Skin of body (tissue), 2 donors: ENCODE results near the gene CXCL10. TPM values are rescaled to one million over a fixed set of nuclear protein-coding genes. Genes with fewer than 3 reads are reported as not detected.
"Not testable (repeated sequence)": the region's sequence is repeated elsewhere in the genome, so short reads cannot be mapped to it uniquely, and the experiment has no call there.

Experiments
- DNase-seq: peaks from one replicate; lab custom pipeline; 2025; lab: John Stamatoyannopoulos, UW
- total RNA-seq: library from RNA; depleted of rRNA; stranded (reverse); fragments of >200 nt; gene quantifications from one replicate; pipeline ENCODE4 v1.2.3, GENCODE V29; 2014

Gene CXCL10
- 1.7 TPM for total RNA-seq

DNA sequence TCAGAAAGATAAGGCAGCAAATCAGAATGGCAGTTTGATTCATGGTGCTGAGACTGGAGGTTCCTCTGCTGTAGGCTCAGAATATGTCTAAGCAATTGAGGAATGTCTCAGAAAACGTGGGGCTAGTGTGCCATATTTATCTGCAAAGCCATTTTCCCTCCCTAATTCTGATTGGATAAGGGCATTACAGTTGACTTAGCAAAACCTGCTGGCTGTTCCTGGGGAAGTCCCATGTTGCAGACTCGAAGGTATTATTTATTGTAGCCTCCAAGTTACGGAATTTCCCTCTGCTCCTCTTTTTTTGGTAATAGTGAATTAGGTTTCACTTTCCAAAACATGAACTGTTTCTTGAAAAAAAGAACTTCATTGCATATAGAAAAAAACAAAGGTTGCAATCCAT, at the start of gene CXCL10:
CXCL10 (minus strand) TSS at position 109 of the 400 bp plus-strand sequence; CDS start at position 43, 66 bp downstream.
- no peak for DNase-seq

DNA sequence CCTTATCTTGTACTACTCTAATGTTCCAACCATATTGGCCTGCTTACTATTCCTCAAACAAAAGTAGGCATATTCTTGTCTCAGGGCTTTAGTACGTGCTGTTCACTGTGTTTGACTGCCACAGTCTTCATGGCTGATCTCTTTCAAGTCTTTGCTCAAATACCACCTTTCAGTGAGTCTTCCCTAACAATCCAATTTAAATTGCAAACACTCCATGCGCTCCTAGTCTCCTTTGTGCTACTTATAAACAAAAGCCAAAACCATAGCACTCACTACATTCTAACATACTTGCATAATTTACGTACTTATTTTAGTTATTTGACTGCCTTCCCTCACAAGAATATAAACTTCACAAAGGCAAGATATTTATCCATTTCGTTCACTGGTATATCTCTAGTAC, 49.5 kb upstream of the CXCL10 start:
- no peak for DNase-seq

DNA sequence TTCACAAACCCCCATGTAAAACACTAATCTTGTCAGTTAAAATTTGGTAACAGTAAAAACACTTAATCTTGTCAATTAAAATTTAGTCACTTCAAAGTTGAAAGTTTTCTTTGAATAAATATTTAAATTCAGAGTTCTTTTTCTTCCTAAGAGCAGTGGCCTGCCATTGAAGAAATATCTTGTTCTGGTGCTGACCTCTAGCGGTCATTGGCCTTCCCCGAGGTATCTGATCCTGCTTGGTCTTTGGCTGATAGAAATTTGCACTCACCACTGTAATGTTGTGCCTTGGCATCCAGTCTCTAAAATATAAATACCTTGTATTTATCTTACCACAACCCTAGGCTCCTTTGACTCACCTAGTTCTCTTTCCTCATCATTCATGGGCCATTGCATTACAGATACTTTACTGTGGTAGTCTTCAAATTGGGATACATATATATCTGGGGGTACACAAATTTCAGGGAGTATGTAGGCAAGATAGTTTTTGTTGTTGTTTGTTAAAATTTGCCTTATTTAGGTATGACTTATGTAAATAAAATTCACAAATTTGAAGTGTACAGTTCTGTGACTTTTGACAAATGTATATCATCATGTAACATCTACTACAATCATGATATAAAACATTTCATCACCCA, 44.5 kb upstream of the CXCL10 start:
- DNase-seq = peak; percentile 59

DNA sequence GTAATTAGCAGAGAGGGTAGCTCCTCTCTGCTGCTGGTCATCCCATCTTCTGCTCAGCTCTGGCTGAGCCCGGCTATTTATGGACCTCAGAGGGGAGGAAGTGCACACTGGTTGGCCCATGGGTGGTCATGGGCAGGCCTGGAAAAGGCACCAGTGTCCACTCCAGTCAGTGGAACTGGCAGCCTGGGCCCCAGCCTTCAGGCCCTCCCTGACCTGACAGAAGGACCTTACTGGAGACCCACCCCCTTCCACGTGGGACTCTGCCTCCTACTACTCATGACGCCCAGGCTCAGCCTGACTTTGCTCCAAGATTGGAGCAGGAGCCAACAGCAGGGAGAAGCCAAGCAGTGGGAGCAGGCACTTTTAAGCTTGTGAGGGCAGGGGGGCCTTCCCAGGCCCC, 43.2 kb upstream of the CXCL10 start:
- DNase-seq = no peak

DNA sequence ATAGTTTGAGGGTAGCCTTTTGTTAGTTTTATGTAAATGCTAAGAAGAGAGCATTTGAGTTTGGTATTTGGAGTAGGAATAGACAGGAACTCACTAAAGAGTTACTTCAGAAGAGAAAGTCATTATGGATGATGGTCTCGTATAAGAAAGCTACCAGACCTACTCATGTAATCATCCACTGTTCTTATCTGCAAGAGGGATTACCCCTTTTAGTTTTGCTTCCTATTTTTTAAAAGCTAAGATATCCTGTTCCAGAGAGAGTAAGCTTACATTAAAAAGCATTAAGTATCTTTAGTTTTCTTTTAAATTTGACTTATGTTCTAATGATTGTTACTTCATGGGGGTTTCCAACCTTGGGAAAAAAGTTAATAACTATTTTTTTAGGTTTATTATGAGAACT, 38.7 kb upstream of the CXCL10 start:
- DNase-seq = no peak

DNA sequence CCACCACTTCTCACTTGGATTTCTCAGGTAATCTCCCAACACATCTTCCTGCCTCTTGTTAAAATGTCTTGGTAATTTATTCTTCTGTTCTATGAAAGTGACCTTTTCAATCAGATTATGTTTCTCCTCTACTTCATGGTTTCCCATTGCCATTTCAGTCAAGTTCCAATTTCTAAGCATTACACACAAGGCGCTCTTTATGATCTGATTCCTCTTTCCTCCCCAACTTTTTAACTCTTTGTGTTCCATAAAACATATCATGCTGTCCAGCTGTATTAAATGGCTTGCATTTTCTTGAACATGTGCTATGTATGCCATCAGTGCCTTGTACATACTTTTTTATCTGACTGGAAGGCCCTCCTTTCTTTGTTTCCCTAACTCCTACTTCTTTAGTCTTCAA, 38.1 kb upstream of the CXCL10 start:
- no peak for DNase-seq

DNA sequence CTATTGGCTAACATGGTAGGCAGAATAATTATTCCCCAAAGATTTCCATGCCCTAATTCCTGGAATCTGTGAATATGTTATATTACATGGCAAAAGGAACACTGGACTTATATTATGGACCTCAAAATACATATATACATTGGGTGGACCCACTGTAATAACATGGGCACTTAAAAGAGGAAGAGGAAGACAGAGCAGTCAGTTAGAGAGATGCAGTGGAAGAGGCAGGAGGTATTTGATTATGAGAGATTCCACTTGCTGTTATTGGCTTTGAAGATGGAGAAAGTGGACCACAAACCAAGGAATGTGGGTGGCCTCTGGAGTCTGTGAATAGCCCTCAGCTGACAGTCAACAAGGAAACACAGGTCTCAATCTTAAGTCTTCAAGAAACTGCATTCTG, 37.2 kb upstream of the CXCL10 start:
- no peak for DNase-seq

DNA sequence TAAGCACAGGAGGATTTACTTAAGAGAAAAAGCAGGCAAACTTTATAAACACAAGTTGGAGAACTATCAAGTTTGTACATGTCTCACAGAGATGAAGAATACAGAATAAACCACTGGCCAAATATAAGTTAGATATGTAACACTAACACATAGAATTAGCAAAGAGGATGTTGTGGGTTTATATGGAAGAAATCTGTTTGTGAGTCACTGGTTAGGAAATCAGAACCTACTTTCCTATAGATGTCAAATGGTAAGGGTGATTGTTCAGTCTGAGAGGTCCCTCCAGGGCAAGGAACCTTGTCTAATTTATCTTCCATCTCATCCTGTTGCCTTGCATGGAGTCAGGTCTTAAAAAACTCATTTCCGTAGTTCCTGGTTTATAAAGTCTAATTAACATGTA, 36.5 kb upstream of the CXCL10 start:
- DNase-seq = no peak

DNA sequence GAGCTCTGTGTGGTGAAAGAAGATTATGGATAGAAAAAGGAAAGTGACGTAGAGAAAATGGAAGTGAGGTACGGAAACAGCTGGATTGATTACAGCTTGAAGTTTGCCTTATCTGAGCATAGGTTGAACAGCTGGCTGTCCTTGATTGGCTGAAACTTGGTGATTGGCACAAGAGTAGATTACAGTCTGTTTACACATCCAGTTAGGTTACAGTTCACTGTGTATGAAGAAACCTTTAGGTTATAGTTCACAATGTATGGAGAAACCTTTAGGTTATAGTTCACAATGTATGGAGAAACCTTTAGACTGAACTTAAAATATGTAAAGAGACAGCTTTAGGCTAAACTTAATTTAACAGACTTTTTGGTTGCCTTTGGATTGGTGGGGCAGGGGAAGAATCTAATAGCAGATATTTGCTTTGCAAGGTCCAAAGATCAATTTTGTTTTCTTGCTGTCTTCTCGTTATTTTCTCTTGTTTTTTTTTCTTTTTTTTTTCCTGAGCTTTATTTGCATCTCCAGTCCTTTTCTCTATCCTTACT, 35.7 kb upstream of the CXCL10 start:
- no peak for DNase-seq

DNA sequence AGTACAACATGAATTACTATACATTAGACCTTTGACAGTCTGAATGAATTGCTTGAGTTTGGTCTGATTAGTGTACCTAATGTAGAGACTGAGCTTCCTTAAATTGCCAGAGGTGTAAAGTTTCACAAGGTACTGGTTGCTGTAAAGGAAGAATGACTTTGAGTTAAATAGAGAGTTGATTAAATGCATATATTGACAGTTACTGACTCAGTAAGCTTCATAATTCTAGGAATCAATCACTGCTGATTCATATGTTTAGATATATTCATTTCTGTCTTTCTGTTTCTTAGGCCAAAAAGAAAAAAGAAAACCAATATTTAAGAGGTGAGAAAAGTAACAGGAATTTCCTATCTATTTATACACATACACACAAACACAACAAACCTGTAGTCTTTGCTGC, 35.0 kb upstream of the CXCL10 start:
- DNase-seq = no peak

DNA sequence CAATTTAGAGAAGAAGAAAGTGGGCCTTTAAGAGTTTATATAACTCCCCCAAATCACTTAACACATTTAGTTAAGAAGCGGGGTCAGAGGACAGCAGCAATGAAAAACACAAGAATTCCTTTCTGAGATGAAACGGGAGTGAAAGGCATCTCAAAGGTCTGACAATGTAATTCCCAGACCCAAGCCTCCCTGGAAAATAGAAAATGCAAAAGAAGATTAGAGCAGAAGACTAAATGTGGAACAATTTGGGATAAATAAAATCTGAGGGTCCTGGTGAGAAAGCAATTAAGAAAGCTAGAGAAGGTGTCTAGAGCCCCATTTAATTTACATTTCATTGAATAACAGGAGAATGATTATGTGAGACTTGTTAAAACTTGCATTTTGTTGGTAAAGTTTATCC, 32.1 kb upstream of the CXCL10 start:
- DNase-seq = no peak

DNA sequence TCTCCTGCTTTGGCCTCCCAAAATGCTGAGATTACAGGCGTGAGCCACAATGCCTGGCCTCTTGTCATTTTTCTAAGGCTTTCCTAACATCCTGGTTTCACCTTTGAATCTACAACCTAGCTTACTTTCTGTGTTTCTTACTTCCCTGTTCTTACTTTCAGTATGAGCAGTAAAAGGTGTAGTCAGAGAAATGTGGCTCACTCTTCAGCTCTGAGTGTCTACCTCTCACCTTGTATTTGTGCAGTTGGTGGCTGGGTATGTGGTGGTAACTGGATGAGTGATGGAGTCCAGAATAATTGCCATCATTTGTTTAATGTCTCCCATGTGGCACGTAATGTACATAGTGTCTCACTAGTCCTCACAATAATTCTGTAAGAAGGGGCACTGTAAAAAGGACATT, 31.7 kb upstream of the CXCL10 start:
- DNase-seq = no peak

DNA sequence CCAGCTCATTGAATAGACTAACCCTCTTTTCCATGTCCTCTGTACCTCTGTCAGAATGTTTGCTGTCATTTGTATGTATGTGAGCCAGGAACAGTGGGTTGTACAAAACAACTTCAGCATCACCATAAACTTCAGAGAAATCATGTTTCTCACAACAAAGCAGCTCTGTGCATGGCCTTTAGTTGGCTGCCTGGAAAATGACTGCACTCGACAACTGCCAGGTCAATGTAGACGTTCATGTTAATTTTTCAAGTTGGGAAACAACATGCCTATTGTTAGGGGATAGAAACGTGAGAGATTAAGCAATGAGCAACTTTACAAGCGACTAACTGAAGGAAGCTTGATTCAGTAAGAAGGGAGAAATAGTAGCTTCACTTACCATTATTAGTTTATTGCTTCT, 30.4 kb upstream of the CXCL10 start:
- no peak for DNase-seq

DNA sequence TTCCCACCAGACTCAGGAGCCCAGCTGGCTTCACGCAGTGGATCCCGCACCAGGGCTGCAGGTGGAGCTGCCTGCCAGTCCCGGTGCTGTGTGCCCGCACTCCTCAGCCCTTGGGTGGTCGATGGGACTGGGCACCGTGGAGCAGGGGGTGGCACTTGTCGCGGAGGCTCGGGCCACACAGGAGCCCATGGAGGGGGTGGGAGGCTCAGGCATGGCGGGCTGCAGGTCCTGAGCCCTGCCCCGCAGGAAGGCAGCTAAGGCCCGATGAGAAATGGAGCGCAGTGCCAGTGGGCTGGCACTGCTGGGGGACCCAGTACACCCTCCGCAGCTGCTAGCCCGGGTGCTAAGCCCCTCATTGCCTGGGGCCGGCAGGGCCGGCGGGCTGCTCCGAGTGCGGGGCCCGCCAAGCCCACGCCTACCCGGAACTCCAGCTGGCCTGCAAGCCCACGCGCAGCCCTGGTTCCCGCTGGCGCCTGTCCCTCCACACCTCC, 27.3 kb upstream of the CXCL10 start:
- not testable (repeated sequence) for DNase-seq

DNA sequence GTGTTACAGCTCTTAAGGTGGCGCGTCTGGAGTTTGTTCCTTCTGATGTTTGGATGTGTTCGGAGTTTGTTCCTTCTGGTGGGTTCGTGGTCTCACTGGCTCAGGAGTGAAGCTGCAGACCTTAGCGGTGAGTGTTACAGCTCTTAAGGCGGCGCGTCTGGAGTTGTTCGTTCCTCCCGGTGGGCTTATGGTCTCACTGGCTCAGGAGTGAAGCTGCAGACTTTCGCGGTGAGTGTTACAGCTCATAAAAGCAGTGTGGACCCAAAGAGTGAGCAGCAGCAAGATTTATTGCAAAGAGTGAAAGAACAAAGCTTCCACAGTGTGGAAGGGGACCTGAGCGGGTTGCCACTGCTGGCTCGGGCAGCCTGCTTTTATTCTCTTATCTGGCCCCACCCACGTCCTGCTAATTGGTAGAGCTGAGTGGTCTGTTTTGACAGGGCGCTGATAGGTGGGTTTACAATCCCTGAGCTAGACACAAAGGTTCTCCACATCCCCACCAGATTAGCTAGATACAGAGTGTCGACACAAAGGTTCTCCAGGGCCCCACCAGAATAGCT, 26.6 kb upstream of the CXCL10 start:
- not testable (repeated sequence) for DNase-seq

DNA sequence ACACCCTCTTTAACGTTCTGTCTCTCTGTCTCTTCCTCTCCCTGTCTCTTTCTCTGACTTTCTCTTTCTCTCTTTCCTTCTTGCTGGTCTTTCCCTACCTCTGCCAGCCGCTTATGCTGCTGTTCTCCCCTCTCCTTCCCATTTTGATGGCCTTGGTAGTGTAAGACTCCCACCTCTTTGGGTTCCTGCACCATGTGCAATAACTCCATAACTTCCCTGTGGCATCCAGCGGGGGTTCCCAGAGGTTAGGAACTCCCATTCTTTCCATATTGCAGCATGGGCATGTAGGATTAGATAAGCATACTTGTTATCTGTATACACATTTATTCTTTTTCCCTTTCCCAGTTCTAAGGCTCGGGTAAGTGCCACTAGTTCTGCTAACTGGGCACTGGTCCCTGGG, 21.4 kb upstream of the CXCL10 start:
- DNase-seq = not testable (repeated sequence)

DNA sequence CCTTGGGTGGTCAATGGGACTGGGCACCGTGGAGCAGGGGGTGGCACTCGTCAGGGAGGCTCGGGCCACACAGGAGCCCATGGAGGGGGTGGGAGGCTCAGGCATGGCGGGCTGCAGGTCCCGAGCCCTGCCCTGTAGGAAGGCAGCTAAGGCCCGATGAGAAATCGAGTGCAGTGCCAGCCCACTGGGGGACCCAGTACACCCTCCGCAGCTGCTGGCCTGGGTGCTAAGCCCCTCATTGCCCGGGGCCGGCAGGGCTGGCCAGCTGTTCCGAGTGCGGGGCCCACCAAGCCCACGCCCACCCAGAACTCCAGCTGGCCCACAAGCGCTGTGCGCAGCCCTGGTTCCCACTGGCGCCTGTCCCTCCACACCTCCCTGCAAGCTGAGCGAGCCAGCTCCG, 20.0 kb upstream of the CXCL10 start:
- DNase-seq = not testable (repeated sequence)

DNA sequence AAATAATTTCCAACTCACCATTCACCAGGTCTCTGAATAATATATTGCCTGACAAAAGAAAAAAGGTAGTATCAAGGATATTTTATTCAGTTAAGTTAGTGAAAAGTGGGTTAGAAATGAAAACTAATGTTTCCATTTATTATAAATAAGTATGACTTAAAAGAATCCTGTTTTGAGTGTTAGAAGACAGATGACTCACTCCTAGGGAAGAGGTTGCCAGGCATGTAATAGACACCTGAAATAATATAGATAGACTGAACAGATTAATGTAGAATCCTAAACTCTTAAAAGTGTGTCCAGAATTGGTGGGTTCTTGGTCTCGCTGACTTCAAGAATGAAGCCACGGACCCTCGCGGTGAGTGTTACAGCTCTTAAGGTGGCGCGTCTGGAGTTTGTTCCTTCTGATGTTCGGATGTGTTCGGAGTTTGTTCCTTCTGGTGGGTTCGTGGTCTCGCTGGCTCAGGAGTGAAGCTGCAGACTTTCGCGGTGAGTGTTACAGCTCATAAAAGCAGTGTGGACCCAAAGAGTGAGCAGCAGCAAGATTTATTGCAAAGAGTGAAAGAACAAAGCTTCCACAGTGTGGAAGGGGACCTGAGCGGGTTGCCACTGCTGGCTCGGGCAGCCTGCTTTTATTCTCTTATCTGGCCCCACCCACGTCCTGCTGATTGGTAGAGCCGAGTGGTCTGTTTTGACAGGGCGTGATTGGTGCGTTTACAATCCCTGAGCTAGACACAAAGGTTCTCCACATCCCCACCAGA, 19.1 kb upstream of the CXCL10 start:
- not testable (repeated sequence) for DNase-seq

DNA sequence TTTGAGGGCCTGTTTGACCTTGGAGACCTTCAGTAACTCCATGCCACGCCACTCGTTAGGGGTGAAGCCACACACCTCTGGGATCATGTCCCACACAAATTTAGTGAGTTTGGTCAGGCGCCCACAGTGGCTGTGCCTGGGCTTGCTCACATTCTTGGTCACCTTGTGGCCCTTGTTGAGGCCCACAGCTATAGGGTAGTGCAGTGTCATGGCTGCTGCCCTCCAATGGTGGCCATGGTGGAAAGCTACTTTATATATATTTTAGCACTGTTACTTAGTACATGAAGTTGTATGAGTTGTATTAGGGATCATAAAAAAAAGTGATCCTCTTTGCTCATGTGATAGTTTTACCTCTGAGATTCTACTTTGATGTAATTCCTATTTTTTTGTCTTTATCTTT, 13.6 kb upstream of the CXCL10 start:
- no peak for DNase-seq

DNA sequence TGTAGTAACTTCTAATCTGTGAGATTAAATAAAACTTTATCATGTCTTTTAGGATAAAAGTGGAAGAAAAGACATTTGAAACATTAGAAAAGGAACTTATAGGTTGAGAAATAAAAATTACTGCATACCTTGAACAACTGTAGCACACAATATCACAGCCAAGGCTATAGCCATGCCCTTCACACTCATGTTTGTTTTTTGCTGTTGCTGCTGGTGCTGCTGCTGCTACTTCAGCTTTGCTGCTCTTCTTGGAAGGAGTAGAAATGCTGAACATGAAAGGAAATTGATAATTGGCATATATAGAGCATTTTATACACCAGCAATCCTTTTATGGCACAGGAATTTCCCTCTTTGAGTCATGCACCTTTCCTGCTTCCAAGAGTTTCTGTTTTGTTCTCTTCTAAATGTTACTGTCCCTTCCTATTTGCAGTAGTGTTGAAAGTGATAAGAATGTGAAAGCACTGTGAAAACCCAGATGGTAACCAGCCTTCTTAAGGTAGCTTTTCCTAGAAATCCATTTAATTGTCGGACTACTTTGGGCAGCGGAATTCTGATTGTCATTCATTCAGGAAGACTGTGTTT, 12.6 kb upstream of the CXCL10 start, which contains the start of gene CXCL11:
CXCL11 (minus strand) TSS at position 272 of the 582 bp plus-strand sequence; CDS start at position 189, 83 bp downstream.
- DNase-seq = no peak

DNA sequence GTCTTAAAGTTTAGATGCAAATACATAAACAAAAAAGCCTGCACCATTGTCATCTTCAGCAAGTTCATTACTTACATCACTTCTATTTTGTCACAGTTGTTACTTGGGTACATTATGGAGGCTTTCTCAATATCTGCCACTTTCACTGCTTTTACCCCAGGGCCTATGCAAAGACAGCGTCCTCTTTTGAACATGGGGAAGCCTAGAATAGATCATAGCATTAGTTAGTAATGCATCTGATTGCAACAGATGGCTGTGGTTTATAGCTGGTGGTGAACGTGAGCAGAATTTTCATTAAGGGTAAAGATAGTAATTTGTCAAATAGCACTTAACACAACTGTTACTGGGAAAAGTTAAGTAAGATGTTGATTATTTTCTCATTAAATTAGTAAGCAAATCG, 11.8 kb upstream of the CXCL10 start:
- DNase-seq = no peak

DNA sequence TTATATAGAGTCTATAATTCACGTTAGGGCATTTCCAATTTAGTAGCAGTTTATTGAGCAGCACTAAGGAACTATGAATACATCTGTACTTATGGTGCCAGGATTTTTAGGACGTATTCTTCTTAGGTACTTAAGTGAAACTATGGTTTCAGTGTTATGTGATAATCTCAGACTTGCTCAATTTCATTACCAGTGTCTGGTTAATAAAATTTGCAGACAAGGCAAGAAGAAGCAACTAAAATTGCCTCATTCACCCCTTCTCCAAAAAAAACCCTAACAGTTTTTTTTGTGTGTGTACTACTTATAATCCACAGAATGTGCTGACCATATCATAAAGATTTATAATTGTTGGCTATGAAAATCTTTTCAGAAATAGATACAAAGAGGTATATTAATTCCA, 6.0 kb upstream of the CXCL10 start:
- DNase-seq = no peak
